Activated CD8-positive, alpha-beta T cell treated with anti-CD3 and anti-CD28 coated beads for 36 hours (primary cell): Measurements from ENCODE around the gene TTC38. TPM values are rescaled to one million over a fixed set of nuclear protein-coding genes. Genes with fewer than 3 reads are reported as not detected.

Experiments used
- ATAC-seq: fragments of 200-7000 bp; cut with Tn5 transposase; one replicate; pipeline ENCODE4 v1.10.0; 2021; ENCODE audit warnings: mild to moderate bottlenecking, moderate library complexity
- CTCF ChIA-PET: fragments of 350-600 bp; sonication (Branson Sonifier 250); formaldehyde crosslinking; loops from one replicate; lab custom pipeline; 2021; ENCODE audit warnings: antibody characterized with exemption; lab: Charles Lee
- POLR2A ChIA-PET: fragments of 350-600 bp; sonication (Branson Sonifier 250); formaldehyde crosslinking; loops from one replicate; lab custom pipeline; 2021; ENCODE audit warnings: antibody characterized with exemption; lab: Charles Lee
- DNase-seq: peaks from one replicate; pipeline ENCODE4 v3.0.0-alpha.2; 2020
- H3K27ac Mint-ChIP-seq: one replicate; pipeline ENCODE4 v1.8.0; 2021; ENCODE audit warnings: mild to moderate bottlenecking, mixed read lengths
- H3K27me3 Mint-ChIP-seq: one replicate; pipeline ENCODE4 v1.8.0; 2021; ENCODE audit warnings: mixed read lengths
- H3K36me3 Mint-ChIP-seq: one replicate; pipeline ENCODE4 v1.8.0; 2021; ENCODE audit warnings: low read depth, mixed read lengths
- H3K4me1 Mint-ChIP-seq: one replicate; pipeline ENCODE4 v1.8.0; 2021; ENCODE audit warnings: low read depth, mixed read lengths
- H3K4me3 Mint-ChIP-seq: one replicate; pipeline ENCODE4 v1.8.0; 2021; ENCODE audit warnings: mild to moderate bottlenecking, moderate library complexity, mixed read lengths
- H3K9me3 Mint-ChIP-seq: one replicate; pipeline ENCODE4 v1.8.0; 2021; ENCODE audit warnings: mixed read lengths
- CTCF ChIP-seq: fragments of 200-600 bp; IDR thresholded peaks from one replicate; pipeline ENCODE4 v1.8.0; 2022; ENCODE audit warnings: antibody characterized with exemption, mild to moderate bottlenecking
- intact Hi-C: fragments of 100-400 bp; cut with micrococcal nuclease; formaldehyde crosslinking; loops from one replicate; pipeline ENCODE4 v1.10.0; 2022
- total RNA-seq, 2 experiments: library from RNA; stranded (reverse); gene quantifications; one replicate each; pipeline ENCODE4 v1.2.3, GENCODE V29; 2021

Gene TTC38
- total RNA-seq, 2 experiments from 2014 or later = 9.0 to 11.9 TPM

DNA sequence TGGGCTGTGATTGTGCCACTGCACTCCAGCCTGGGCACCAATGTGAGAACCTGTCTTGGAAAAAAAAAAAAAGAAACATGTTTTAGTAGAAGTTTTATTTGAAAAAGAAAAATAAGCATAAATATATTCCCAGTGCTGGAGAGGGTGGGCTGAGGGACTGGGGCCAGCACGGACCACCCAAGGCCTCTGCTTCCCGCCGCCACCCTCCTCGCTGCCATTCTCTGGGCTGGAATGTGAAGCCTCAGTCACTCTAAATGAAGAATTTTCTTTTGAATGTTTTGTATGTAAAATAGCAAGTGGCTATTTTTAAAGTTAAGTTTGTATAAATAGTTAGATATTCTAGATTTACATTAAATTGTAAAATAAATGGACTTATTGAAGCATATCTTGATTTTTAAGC, 62.6 kb downstream of the TTC38 start:
- peaks cover 25% of the 10 kb centered on the region for H3K36me3 Mint-ChIP-seq
- no peak for ATAC-seq
- no peaks in the 10 kb centered on the region for H3K9me3 Mint-ChIP-seq
- POLR2A ChIA-PET = no interaction called here
- intact Hi-C loops = no loop called here
- H3K27ac Mint-ChIP-seq = no peak overlapping the region
- H3K27me3 Mint-ChIP-seq = no peaks in the 10 kb centered on the region
- no peak for TF ChIP-seq CTCF
- CTCF ChIA-PET = interaction anchor here (0.6 to 1.7 kb wide), 4 partner anchors 8 to 233 kb away, joined by 3 to 4 read pairs (median 3); no protein-coding TSS in a partner anchor
- no peak overlapping the region for H3K4me3 Mint-ChIP-seq
- DNase-seq = no peak
- peaks cover 6% of the 10 kb centered on the region for H3K4me1 Mint-ChIP-seq

DNA sequence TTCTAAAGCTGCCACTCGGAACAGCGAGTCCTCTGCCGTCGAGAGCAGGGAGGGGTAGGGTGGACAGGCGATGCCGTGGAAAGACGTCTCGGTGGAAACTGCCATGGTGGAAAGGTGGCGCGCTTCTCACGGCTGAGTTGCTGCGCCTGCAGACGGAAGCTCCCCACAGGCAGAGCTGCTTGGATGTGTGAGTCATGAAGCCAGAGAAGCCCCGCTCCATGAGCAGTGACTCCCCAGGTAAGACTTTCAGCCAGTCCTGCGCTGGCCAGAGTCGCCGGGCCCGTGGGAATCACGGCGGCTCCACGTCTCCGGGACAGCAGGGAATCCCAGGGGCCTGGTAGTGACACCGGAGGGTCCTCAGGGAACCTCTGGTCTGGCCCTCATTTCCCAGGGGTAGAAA, 63.7 kb downstream of the TTC38 start:
- H3K36me3 Mint-ChIP-seq = peaks cover 24% of the 10 kb centered on the region
- ChIA-PET POLR2A (no interaction called here), CTCF (interaction anchor here (0.8 kb wide), 2 partner anchors 8 to 210 kb away, joined by 3 read pairs; no protein-coding TSS in a partner anchor)
- no peak overlapping the region for H3K27ac Mint-ChIP-seq
- TF ChIP-seq CTCF = no peak
- ATAC-seq (no peak), DNase-seq (no peak)
- peaks cover 7% of the 10 kb centered on the region for H3K4me1 Mint-ChIP-seq
- intact Hi-C loops = no loop called here
- H3K9me3 Mint-ChIP-seq = no peaks in the 10 kb centered on the region
- H3K4me3 Mint-ChIP-seq = no peak overlapping the region
- H3K27me3 Mint-ChIP-seq = no peaks in the 10 kb centered on the region

DNA sequence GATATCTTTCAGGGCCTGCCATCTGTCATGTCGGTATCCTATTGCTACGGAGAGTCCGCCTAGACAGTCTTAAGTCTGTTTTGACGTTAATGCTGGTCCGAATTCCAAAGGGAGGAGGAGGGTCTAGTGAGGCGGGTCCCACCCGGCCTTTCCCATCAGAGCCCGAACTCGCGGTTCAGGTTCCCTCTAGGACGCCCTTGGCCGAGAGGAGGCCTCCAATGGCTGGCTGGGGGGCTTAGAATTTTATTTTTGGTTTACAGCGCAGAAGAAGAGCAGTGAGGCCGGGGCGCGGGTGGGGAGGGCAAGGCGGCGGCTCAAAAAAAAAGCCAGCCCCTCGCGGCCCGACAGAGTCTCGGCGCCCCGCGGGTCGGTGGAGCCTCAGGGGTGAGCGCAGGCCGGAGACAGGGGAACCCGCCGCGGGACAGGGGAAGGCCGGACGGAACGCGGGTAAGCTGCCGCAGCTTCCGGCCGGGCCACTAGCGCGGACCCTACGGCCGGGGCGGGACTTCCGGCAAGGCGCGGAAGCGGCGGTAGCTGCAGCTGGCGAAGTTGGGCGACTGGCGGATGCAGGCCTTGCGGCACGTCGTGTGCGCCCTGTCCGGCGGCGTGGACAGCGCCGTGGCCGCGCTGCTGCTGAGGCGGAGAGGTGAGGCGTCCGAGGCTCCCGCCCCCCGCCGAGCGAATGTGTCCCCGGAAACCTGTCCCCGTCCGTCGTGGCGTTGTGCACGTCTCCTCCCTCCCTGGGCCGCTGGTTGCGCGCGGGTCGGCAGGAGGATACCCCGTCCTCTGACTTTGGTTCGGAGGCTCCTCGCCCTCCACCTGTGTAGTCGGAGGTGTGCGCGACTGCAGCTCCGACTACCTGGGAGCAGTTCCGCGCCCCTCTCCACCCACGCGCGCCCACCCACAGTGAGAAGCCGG, 67.7 kb downstream of the TTC38 start, which contains the start of gene TRMU:
TRMU (plus strand) TSS at position 514 of the 918 bp plus-strand sequence; CDS start at position 565, 51 bp downstream.
- Mint-ChIP-seq H3K27ac (peak within 1 kb of the TSS; percentile 92), H3K27me3 (no peaks in the 10 kb centered on the region), H3K9me3 (no peaks in the 10 kb centered on the region), H3K36me3 (peaks cover 42% of the 10 kb centered on the region), H3K4me1 (peaks cover 32% of the 10 kb centered on the region), H3K4me3 (peak within 1 kb of the TSS; percentile 98)
- TF ChIP-seq CTCF = no peak
- ChIA-PET POLR2A (interaction anchor here (0.6 to 1.7 kb wide), 6 partner anchors 14 to 186 kb away, joined by 3 to 5 read pairs (median 3); partner anchors contain the start of genes GTSE1 and TTC38), CTCF (interaction anchor here (1.1 to 2.6 kb wide), 6 partner anchors 18 to 329 kb away, joined by 3 to 9 read pairs (median 5); no protein-coding TSS in a partner anchor)
- intact Hi-C loops = no loop called here
- ATAC-seq (peak; percentile 90), DNase-seq (peak; percentile 79)

GRCh38 chr22:46336119-46337078, 68.6 kb downstream of the TTC38 start:
- H3K4me1 Mint-ChIP-seq = peaks cover 37% of the 10 kb centered on the region
- no peak for TF ChIP-seq CTCF
- peak overlapping the region; percentile 90 for H3K27ac Mint-ChIP-seq
- peaks cover 45% of the 10 kb centered on the region for H3K36me3 Mint-ChIP-seq
- DNase-seq (peak; percentile 37), ATAC-seq (peak; percentile 31)
- ChIA-PET CTCF (interaction anchor here (0.7 to 2.6 kb wide), 7 partner anchors 20 to 330 kb away, joined by 3 to 9 read pairs (median 4); no protein-coding TSS in a partner anchor), POLR2A (interaction anchor here (0.7 to 1.7 kb wide), 5 partner anchors 13 to 187 kb away, joined by 3 to 5 read pairs (median 3); partner anchors contain the start of genes GTSE1 and TTC38)
- intact Hi-C loops = no loop called here
- H3K27me3 Mint-ChIP-seq = no peaks in the 10 kb centered on the region
- no peaks in the 10 kb centered on the region for H3K9me3 Mint-ChIP-seq
- H3K4me3 Mint-ChIP-seq = peak overlapping the region; percentile 98
